ENCODE measurements around the gene CIDEA. TPM values are rescaled to one million over a fixed set of nuclear protein-coding genes. Genes with fewer than 3 reads are reported as not detected.

The CIDEA gene
- total and polyA plus RNA-seq, 2 experiments from 2014 or later = not detected

GRCh38 chr18:12301263-12302005 lies 47.3 kb downstream of the CIDEA start:
- no peak for TF ChIP-seq CTCF (IDR thresholded peaks at IDR 0.05; ENCODE audit: low read depth, low read length)
- no peak overlapping the region for H3K4me3 ChIP-seq
- no peaks in the 10 kb centered on the region for H3K9me3 ChIP-seq (ENCODE audit: low read depth)
- peaks cover 27% of the 10 kb centered on the region for H3K4me1 ChIP-seq (ENCODE audit: low read depth)
- H3K36me3 ChIP-seq = no peaks in the 10 kb centered on the region
- H3K27me3 ChIP-seq = no peaks in the 10 kb centered on the region
- peak overlapping the region; percentile 51 for H3K27ac ChIP-seq
- peak in 1 of 2 donors; percentile 31 for DNase-seq (ENCODE audit: low read depth in 1 of 2, low spot score in 1 of 2)

GRCh38 chr18:12302391-12303147 lies 48.4 kb downstream of the CIDEA start:
- Histone ChIP-seq H3K27me3 (no peaks in the 10 kb centered on the region), H3K4me3 (no peak overlapping the region), H3K27ac (peak overlapping the region; percentile 51), H3K9me3 (ENCODE audit: low read depth) (no peaks in the 10 kb centered on the region), H3K4me1 (ENCODE audit: low read depth) (peaks cover 35% of the 10 kb centered on the region), H3K36me3 (no peaks in the 10 kb centered on the region)
- no peak for DNase-seq (ENCODE audit: low read depth in 1 of 2, low spot score in 1 of 2)
- no peak for TF ChIP-seq CTCF (IDR thresholded peaks at IDR 0.05; ENCODE audit: low read depth, low read length)

DNA sequence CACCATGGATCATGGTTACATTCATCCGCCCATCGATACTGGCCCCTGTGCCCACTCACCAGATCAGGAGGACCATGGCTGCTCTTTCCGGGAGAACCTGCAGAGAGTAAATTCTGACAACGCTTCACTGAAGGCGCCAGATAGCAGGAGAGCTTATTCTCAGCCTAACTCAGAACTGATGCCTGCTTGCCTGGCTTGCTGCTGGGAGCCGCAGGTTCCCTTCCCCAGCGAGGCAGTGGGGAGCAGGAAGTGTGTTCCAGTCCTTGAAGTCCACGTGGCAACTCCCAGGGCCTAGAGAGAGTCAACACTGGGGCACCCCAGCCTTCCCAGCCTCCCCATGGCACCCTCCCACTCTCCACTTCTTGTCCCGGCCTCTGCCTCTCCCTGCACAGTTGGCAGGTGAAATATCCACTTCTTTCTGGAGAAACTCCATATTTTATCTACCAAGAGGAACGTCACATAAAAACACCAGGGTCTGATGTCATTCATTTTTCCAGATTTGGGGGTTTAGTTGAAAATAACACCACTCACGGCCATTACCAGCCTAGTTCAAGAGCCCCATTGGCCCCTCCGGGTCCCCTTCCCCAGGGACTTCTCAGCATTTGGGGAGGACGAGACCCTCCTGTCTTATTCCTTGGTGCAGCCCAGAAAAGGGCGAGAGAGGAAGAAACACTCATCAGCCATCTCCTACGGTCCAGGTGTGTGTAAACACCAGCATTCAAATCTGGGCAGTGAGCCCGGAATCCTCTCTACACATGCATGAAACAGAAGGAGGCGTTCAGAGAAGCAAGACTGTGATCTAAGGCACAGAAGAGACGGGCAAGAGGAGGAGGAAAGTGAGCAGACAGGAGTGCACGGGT lies 50.4 kb downstream of the CIDEA start:
- no peak overlapping the region for H3K4me3 ChIP-seq
- DNase-seq (ENCODE audit: low read depth in 1 of 2, low spot score in 1 of 2) = no peak
- H3K4me1 ChIP-seq (ENCODE audit: low read depth) = peaks cover 40% of the 10 kb centered on the region
- H3K9me3 ChIP-seq (ENCODE audit: low read depth) = no peaks in the 10 kb centered on the region
- no peak for TF ChIP-seq CTCF (IDR thresholded peaks at IDR 0.05; ENCODE audit: low read depth, low read length)
- H3K36me3 ChIP-seq = no peaks in the 10 kb centered on the region
- no peaks in the 10 kb centered on the region for H3K27me3 ChIP-seq
- no peak overlapping the region for H3K27ac ChIP-seq

- H3K27ac ChIP-seq = no peak overlapping the region
- no peaks in the 10 kb centered on the region for H3K27me3 ChIP-seq
- no peaks in the 10 kb centered on the region for H3K9me3 ChIP-seq (ENCODE audit: low read depth)
- no peaks in the 10 kb centered on the region for H3K36me3 ChIP-seq
- TF ChIP-seq CTCF (IDR thresholded peaks at IDR 0.05; ENCODE audit: low read depth, low read length) = no peak
- H3K4me1 ChIP-seq (ENCODE audit: low read depth) = peaks cover 43% of the 10 kb centered on the region
- DNase-seq (ENCODE audit: low read depth in 1 of 2, low spot score in 1 of 2) = no peak
- H3K4me3 ChIP-seq = no peak overlapping the region
Measured at GRCh38 chr18:12305211-12305610, 51.0 kb downstream of the CIDEA start.

DNA sequence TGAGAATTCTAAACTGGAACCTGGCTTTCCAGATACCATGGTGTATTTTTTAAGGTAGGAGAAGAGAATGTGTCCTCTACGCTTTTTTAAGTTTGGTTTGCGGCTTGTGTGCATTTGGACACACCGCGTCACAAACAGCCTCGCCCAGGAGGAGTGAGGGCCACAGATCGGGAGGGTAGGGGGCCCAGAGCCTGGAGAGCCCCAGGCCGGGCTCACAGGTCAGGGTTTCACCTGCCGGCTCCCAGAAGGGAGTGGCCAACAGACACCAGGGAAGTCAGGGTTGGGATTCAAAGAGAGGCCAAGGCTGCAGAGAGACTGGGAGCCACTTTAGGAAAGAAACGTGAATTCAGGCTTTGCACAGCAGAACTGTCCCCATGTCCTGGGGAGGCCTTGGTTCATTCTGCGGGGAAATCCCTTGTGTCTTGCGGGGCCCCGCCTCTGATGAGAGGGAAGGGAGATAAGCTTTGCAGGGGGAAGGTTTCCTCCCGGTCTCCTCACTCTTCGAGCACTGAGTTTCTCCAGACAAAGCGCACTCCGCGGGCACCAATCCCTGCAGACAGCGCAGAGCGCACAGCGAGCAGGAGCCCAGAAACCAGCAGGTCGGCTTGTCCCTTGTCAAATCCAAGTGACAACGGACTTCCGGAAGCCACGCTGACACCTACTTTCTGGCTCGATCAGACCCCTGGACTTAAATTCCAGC lies 51.9 kb downstream of the CIDEA start:
- no peaks in the 10 kb centered on the region for H3K27me3 ChIP-seq
- DNase-seq (ENCODE audit: low read depth in 1 of 2, low spot score in 1 of 2) = peak; percentile 42 to 51

More for the DNA sequence above, 51.9 kb downstream of the CIDEA start:
- no peaks in the 10 kb centered on the region for H3K9me3 ChIP-seq (ENCODE audit: low read depth)
- no peak for TF ChIP-seq CTCF (IDR thresholded peaks at IDR 0.05; ENCODE audit: low read depth, low read length)
- no peak overlapping the region for H3K4me3 ChIP-seq
- peak overlapping the region; percentile 13 for H3K27ac ChIP-seq
- peaks cover 40% of the 10 kb centered on the region for H3K4me1 ChIP-seq (ENCODE audit: low read depth)
- peaks cover 2% of the 10 kb centered on the region for H3K36me3 ChIP-seq

All from cardiac muscle cell (in vitro differentiated cells and primary cell).